Measurements from ENCODE around the gene SMIM44. TPM values are rescaled to one million over a fixed set of nuclear protein-coding genes. Genes with fewer than 3 reads are reported as not detected.
A peak's percentile ranks its signal among the peaks of the same experiment; 100 is the strongest.

The SMIM44 gene
- total and polyA plus RNA-seq, 9 of the 15 experiments (the other 6 are each of a cell fraction or from before 2014, with no cell fraction given): not detected

DNA sequence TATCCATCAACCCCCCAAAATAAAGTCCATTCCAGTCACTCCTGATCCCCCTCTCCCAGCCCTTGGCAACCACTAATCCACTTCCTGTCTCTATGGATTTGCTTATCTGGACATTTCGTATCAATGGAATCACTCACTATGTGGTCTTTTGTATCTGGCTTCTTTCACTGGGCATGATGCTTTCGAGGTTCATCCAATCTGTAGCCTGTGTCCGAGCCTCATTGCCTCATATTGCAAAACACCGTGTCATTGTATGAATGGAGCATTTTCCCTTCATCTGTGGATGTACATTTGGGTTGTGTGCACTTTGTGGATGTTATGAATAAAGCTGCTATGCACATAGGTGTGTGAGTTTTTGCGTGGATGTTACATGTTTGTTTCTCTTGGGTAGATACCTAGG is 21.5 kb upstream of the SMIM44 start:
- Histone ChIP-seq H3K27ac (ENCODE audit: extremely low read depth, low read depth, low read length) (0 out of 3 replicates have a peak overlapping the region, but pooled peaks have one; percentile 38), H3K4me1 (replicated peaks in 1 of 2; ENCODE audit: control insufficient read depth in 2 of 2, insufficient read depth in 2 of 2, low read length in 2 of 2) (peaks cover 27 to 62% of the 10 kb centered on the region in 2 experiments; a peak in 4 of 5 replicates), H2AFZ (ENCODE audit: low read depth, low read length) (peak overlapping the region; percentile 73; the same call in 1 of the 2 replicates), H3K79me2 (ENCODE audit: control insufficient read depth, insufficient read depth, low read length) (peaks cover 48% of the 10 kb centered on the region), H4K20me1 (replicated peaks; ENCODE audit: control insufficient read depth, insufficient read depth, low read length) (peaks cover 21% of the 10 kb centered on the region), H3K36me3 (ENCODE audit: control insufficient read depth, insufficient read depth, low read length) (peaks cover 15% of the 10 kb centered on the region; the same call in 2 of the 3 replicates), H3K9me1 (ENCODE audit: control insufficient read depth, insufficient read depth, low read length) (peaks cover 9% of the 10 kb centered on the region), H3K27me3 (ENCODE audit: control insufficient read depth in 2 of 2, insufficient read depth in 2 of 2, low read length in 2 of 2) (no peaks in the 10 kb centered on the region), H3K9ac (ENCODE audit: insufficient read depth in 1 of 2, low read depth in 2 of 2, low read length in 2 of 2) (no peak overlapping the region), H3K9me3 (replicated peaks; ENCODE audit: control insufficient read depth, insufficient read depth, low read depth, low read length) (no peaks in the 10 kb centered on the region), H3K4me2 (ENCODE audit: insufficient read depth, low read length) (peak overlapping the region; percentile 14; the same call in 1 of the 2 replicates), H3K4me3 (no peak overlapping the region)
- TF ChIP-seq ZNF316 (IDR thresholded peaks at IDR 0.05) (peak; percentile 15; the same call in 1 of the 2 replicates), POLR3A (IDR thresholded peaks at IDR 0.05; ENCODE audit: borderline replicate concordance, extremely low read depth, insufficient read depth, insufficient read length) (no peak), MXD1 (CRISPR knock-in tag; IDR thresholded peaks at IDR 0.05; ENCODE audit: borderline replicate concordance, poor library complexity, severe bottlenecking) (no peak), PRPF4 (IDR thresholded peaks at IDR 0.05; ENCODE audit: insufficient read depth, low read depth, low read length, poor library complexity, severe bottlenecking) (no peak), SPI1 (IDR thresholded peaks at IDR 0.05; ENCODE audit: borderline replicate concordance, low read depth, low read length) (peak; percentile 15; the same call in 1 of the 2 replicates), CEBPG (CRISPR knock-in tag; IDR thresholded peaks at IDR 0.05) (peak; percentile 80), CEBPG (tag; conservative IDR thresholded peaks at IDR 0.05 in 1 of 2, IDR thresholded peaks at IDR 0.05 in 1 of 2) (no peak)
- no peak for ATAC-seq
- ChIA-PET CTCF (ENCODE audit: low intra/inter-chr PET ratio) (no interaction called here), POLR2A (no interaction called here)
- FAIRE-seq: no peak
- 52% methylated on average over 5 of the region's 5 CpGs for WGBS (ENCODE audit: insufficient coverage, low coverage, missing lambda C conversion rate)
- BruUV-seq (replicated peaks): no TSS peak
- in situ Hi-C loops (cut with MboI) (no loop called here), intact Hi-C loops (cut with micrococcal nuclease) (loop anchor here (1.0 kb wide), 1 partner anchor 16 kb away; no protein-coding TSS in a partner anchor)
- no peak for DNase-seq (ENCODE audit: extremely low read depth in 1 of 4, low spot score in 3 of 4)

All from K562 (cell line).